ENCODE data around the gene NUDT22.

NUDT22 gene

DNA sequence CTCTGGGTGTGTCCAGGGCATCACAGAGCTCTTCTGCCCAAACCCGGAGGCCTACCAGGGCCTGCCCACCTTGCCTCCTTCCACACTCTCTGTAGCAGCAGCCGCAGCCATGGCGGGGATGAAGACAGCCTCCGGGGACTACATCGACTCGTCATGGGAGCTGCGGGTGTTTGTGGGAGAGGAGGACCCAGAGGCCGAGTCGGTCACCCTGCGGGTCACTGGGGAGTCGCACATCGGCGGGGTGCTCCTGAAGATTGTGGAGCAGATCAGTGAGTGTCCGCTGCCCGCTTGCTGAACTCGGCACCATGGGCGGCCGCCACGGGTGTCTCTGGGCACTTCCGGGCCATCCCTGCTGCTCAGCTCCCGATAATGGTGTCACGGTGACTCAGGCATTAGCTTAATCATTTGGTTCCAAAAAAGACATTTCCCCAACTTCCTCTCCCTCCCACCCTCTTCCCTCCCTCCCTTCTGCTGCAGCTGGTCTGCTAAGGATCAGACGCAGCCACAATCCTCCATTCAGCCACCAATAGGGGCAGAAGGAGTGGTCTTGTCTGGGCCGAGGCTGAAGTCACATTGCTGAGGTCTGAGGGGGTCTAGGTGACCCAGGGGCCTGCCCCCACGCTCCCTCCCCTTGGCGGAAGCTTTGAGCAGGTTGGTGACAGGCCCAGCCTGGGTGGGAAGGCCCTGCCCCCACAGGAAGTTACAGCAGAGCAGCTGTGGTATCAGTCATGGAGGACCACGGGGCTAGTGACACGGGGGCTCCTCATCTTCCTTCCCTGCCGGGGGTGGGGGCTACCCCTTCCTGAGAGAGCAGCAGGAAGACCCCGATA is 18.6 kb upstream of the NUDT22 start:
- H3K4me3 ChIP-seq (ENCODE audit: low read depth in 1 of 2, low read length in 2 of 2) = peak overlapping the region; percentile 16 to 25
- H3K36me3 ChIP-seq (ENCODE audit: insufficient read depth, low read length) = peaks cover 19% of the 10 kb centered on the region
- no peaks in the 10 kb centered on the region for H3K27me3 ChIP-seq (ENCODE audit: control insufficient read depth in 1 of 2, insufficient read depth in 2 of 2, low read length in 2 of 2)
- H3K4me1 ChIP-seq (ENCODE audit: insufficient read depth, low read length) = peaks cover 15% of the 10 kb centered on the region
- H3K27ac ChIP-seq (ENCODE audit: low read depth, low read length) = peak overlapping the region; percentile 79
- H3K9me3 ChIP-seq (ENCODE audit: low read length) = no peaks in the 10 kb centered on the region
- peak overlapping the region; percentile 9 for H3K9ac ChIP-seq (ENCODE audit: low read length)

DNA sequence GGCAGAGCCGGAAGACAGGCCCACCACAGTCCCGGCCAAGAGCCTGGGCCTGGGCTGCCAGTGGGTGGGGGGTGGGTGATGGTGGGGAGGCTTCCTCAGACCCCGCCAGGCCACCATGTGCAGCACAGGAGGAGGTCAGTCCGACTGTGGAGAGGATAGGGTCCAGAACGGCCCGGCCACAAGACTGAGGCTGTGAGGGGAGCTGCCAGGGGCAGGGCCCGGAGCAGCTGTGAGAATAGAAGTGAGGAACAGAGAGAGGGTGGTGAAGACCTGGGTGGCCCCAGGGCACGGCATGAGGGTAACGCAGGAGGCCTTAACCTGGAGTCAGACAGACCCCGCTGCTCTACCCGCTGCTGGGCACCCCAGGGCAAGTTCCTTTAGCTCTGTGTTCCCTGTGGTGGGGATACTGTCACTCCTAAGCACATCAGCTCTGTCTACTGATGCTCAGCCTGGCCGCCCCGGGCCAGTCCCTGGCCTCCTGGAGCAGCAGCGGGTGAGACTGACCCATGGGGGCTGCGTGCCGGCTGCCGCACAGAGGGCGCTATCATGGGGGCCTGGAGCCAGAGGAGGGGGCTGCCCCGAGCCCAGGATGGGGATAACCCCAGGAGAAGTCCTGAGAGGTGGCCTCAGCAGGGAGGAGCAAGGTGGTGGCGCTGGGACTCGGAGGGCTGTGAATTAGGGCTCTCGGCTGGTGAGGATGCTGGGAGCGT is 17.8 kb upstream of the NUDT22 start:
- H3K9ac ChIP-seq (ENCODE audit: low read length) = peak overlapping the region; percentile 9
- no peaks in the 10 kb centered on the region for H3K9me3 ChIP-seq (ENCODE audit: low read length)
- H3K4me1 ChIP-seq (ENCODE audit: insufficient read depth, low read length) = peaks cover 15% of the 10 kb centered on the region
- peak overlapping the region; percentile 76 for H3K27ac ChIP-seq (ENCODE audit: low read depth, low read length)
- no peaks in the 10 kb centered on the region for H3K27me3 ChIP-seq (ENCODE audit: control insufficient read depth in 1 of 2, insufficient read depth in 2 of 2, low read length in 2 of 2)
- peaks cover 12% of the 10 kb centered on the region for H3K36me3 ChIP-seq (ENCODE audit: insufficient read depth, low read length)
- H3K4me3 ChIP-seq (ENCODE audit: low read depth in 1 of 2, low read length in 2 of 2) = peak overlapping the region in 1 of 2 donors; percentile 25

- Histone ChIP-seq H3K9ac (ENCODE audit: low read length) (no peak overlapping the region), H3K27me3 (ENCODE audit: control insufficient read depth in 1 of 2, insufficient read depth in 2 of 2, low read length in 2 of 2) (no peaks in the 10 kb centered on the region), H3K9me3 (ENCODE audit: low read length) (no peaks in the 10 kb centered on the region), H3K27ac (ENCODE audit: low read depth, low read length) (no peak overlapping the region), H3K36me3 (ENCODE audit: insufficient read depth, low read length) (peaks cover 4% of the 10 kb centered on the region), H3K4me3 (ENCODE audit: low read depth in 1 of 2, low read length in 2 of 2) (no peak overlapping the region), H3K4me1 (ENCODE audit: insufficient read depth, low read length) (peaks cover 13% of the 10 kb centered on the region)
Observed at GRCh38 chr11:64208796-64209562, 17.1 kb upstream of the NUDT22 start.

DNA sequence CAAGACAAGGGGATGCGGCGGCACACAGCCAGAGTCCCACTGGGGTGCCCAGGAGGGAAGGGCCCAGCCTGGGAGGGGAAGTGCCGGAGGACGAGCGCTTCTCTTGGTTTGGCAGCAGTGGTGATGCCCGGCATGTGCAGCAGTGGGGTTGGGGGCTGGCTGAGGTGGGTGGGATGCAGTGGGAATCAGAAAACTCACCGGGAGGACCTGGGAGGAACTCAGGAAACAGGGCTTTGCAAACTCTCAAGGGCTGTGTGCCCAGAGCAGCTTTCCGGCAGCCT is 16.6 kb upstream of the NUDT22 start:
- Histone ChIP-seq H3K36me3 (ENCODE audit: insufficient read depth, low read length) (no peaks in the 10 kb centered on the region), H3K27me3 (ENCODE audit: control insufficient read depth in 1 of 2, insufficient read depth in 2 of 2, low read length in 2 of 2) (no peaks in the 10 kb centered on the region), H3K4me1 (ENCODE audit: insufficient read depth, low read length) (peaks cover 7% of the 10 kb centered on the region), H3K27ac (ENCODE audit: low read depth, low read length) (no peak overlapping the region), H3K9me3 (ENCODE audit: low read length) (no peaks in the 10 kb centered on the region), H3K4me3 (ENCODE audit: low read depth in 1 of 2, low read length in 2 of 2) (no peak overlapping the region), H3K9ac (ENCODE audit: low read length) (no peak overlapping the region)

- no peaks in the 10 kb centered on the region for H3K9me3 ChIP-seq (ENCODE audit: low read length)
- H3K27ac ChIP-seq (ENCODE audit: low read depth, low read length) = no peak overlapping the region
- no peak overlapping the region for H3K4me3 ChIP-seq (ENCODE audit: low read depth in 1 of 2, low read length in 2 of 2)
- no peaks in the 10 kb centered on the region for H3K36me3 ChIP-seq (ENCODE audit: insufficient read depth, low read length)
- no peak overlapping the region for H3K9ac ChIP-seq (ENCODE audit: low read length)
- peaks cover 3% of the 10 kb centered on the region for H3K4me1 ChIP-seq (ENCODE audit: insufficient read depth, low read length)
- H3K27me3 ChIP-seq (ENCODE audit: control insufficient read depth in 1 of 2, insufficient read depth in 2 of 2, low read length in 2 of 2) = no peaks in the 10 kb centered on the region
Observed at GRCh38 chr11:64210301-64211020, 15.6 kb upstream of the NUDT22 start.

DNA sequence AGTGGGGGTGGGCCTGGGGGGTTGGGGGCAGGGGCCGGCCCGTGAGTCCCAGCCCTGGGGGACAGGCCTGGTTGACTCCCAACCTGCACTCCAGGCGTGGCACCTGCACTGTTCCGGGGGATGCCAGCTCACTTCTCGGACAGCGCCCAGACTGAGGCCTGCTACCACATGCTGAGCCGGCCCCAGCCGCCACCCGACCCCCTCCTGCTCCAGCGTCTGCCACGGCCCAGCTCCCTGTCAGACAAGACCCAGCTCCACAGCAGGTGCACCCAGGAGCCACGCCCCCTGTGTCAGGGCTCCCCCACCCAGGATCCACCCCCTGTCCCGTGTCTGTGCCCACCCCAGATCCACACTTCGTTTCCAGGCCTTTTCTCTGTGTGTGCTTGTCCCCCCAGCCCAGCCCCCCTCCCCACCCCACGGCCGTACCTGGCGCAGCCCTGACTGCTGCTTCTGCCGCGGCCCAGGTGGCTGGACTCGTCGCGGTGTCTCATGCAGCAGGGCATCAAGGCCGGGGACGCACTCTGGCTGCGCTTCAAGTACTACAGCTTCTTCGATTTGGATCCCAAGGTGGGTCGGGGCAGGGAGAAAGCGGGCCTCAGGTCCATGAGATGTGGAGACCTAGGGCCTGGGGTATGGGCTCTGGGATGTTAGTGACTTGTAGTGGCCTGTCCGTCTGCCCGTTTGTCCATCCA is 14.7 kb upstream of the NUDT22 start:
- Histone ChIP-seq H3K4me1 (ENCODE audit: insufficient read depth, low read length) (peaks cover 3% of the 10 kb centered on the region), H3K36me3 (ENCODE audit: insufficient read depth, low read length) (no peaks in the 10 kb centered on the region), H3K4me3 (ENCODE audit: low read depth in 1 of 2, low read length in 2 of 2) (no peak overlapping the region)

DNA sequence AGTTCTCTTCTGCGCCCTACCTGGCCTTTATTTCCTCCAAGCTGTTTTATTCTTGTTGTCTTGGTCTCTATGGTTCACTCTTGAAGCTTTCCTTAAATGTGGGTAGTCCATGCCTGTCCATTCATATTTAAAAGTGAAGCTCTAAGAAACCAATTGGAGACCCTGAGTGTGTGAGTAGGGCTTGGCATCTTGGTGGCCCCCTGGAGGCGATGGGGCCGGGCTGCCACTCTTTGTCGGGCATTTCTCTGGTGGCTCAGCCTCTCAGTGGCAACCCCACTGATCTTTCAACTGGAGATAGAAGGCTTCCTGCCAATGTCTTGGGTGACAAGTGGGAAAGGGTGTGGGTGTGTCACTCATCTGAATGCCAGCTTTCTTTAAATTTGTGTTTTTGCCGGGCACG is 9.2 kb upstream of the NUDT22 start:
- no peaks in the 10 kb centered on the region for H3K9me3 ChIP-seq (ENCODE audit: low read length)
- no peaks in the 10 kb centered on the region for H3K4me1 ChIP-seq (ENCODE audit: insufficient read depth, low read length)
- H3K9ac ChIP-seq (ENCODE audit: low read length) = no peak overlapping the region
- no peak overlapping the region for H3K4me3 ChIP-seq (ENCODE audit: low read depth in 1 of 2, low read length in 2 of 2)
- H3K27ac ChIP-seq (ENCODE audit: low read depth, low read length) = no peak overlapping the region
- no peaks in the 10 kb centered on the region for H3K27me3 ChIP-seq (ENCODE audit: control insufficient read depth in 1 of 2, insufficient read depth in 2 of 2, low read length in 2 of 2)
- no peaks in the 10 kb centered on the region for H3K36me3 ChIP-seq (ENCODE audit: insufficient read depth, low read length)

More for the DNA sequence above, 14.7 kb upstream of the NUDT22 start:
- no peaks in the 10 kb centered on the region for H3K9me3 ChIP-seq (ENCODE audit: low read length)
- H3K27ac ChIP-seq (ENCODE audit: low read depth, low read length) = no peak overlapping the region
- H3K27me3 ChIP-seq (ENCODE audit: control insufficient read depth in 1 of 2, insufficient read depth in 2 of 2, low read length in 2 of 2) = no peaks in the 10 kb centered on the region
- H3K9ac ChIP-seq (ENCODE audit: low read length) = no peak overlapping the region

GRCh38 chr11:64218628-64219353 is 7.3 kb upstream of the NUDT22 start:
- no peaks in the 10 kb centered on the region for H3K9me3 ChIP-seq (ENCODE audit: low read length)
- H3K4me1 ChIP-seq (ENCODE audit: insufficient read depth, low read length) = no peaks in the 10 kb centered on the region
- H3K27me3 ChIP-seq (ENCODE audit: control insufficient read depth in 1 of 2, insufficient read depth in 2 of 2, low read length in 2 of 2) = no peaks in the 10 kb centered on the region
- no peak overlapping the region for H3K9ac ChIP-seq (ENCODE audit: low read length)
- H3K4me3 ChIP-seq (ENCODE audit: low read depth in 1 of 2, low read length in 2 of 2) = no peak overlapping the region
- H3K27ac ChIP-seq (ENCODE audit: low read depth, low read length) = no peak overlapping the region
- H3K36me3 ChIP-seq (ENCODE audit: insufficient read depth, low read length) = no peaks in the 10 kb centered on the region

DNA sequence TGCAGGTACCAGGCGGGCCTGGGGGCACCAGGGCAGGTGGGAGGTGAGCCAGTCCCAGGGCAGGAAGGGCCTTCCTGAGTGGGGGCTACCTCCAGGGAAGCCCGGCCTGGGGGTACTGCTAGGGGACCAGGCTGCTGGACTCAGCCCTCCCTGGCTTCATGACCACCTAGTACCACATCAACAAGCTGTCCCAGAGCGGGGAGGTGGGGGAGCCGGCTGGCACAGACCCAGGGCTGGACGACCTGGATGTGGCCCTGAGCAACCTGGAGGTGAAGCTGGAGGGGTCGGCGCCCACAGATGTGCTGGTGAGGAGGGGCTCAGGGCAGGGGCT is 6.8 kb upstream of the NUDT22 start:
- H3K9ac ChIP-seq (ENCODE audit: low read length) = no peak overlapping the region
- H3K4me3 ChIP-seq (ENCODE audit: low read depth in 1 of 2, low read length in 2 of 2) = no peak overlapping the region
- H3K27me3 ChIP-seq (ENCODE audit: control insufficient read depth in 1 of 2, insufficient read depth in 2 of 2, low read length in 2 of 2) = no peaks in the 10 kb centered on the region
- H3K27ac ChIP-seq (ENCODE audit: low read depth, low read length) = no peak overlapping the region
- H3K9me3 ChIP-seq (ENCODE audit: low read length) = no peaks in the 10 kb centered on the region
- H3K36me3 ChIP-seq (ENCODE audit: insufficient read depth, low read length) = no peaks in the 10 kb centered on the region
- H3K4me1 ChIP-seq (ENCODE audit: insufficient read depth, low read length) = no peaks in the 10 kb centered on the region

DNA sequence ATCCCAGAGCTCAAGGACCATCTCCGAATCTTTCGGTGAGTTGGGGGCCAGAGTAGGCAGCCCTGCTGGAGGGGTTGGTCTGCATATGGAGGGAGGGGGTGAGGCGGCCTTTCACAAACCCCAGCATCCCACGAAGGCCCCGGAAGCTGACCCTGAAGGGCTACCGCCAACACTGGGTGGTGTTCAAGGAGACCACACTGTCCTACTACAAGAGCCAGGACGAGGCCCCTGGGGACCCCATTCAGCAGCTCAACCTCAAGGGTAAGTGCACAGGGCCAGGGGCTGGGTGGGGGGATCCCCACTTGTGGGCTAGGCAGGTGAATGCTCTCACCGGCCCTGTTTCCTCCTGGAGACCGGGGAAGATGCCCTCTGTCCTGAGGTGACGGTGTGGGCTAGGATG is 6.3 kb upstream of the NUDT22 start:
- H3K9ac ChIP-seq (ENCODE audit: low read length) = no peak overlapping the region
- H3K9me3 ChIP-seq (ENCODE audit: low read length) = no peaks in the 10 kb centered on the region
- H3K36me3 ChIP-seq (ENCODE audit: insufficient read depth, low read length) = no peaks in the 10 kb centered on the region
- H3K27ac ChIP-seq (ENCODE audit: low read depth, low read length) = no peak overlapping the region
- H3K4me3 ChIP-seq (ENCODE audit: low read depth in 1 of 2, low read length in 2 of 2) = no peak overlapping the region
- no peaks in the 10 kb centered on the region for H3K27me3 ChIP-seq (ENCODE audit: control insufficient read depth in 1 of 2, insufficient read depth in 2 of 2, low read length in 2 of 2)
- H3K4me1 ChIP-seq (ENCODE audit: insufficient read depth, low read length) = no peaks in the 10 kb centered on the region

Data from muscle layer of colon (tissue), 2 donors.